SK-N-DZ (cell line): Measurements from ENCODE around the gene SEC14L5.

Source experiments
- DNase-seq: peaks from one replicate; pipeline ENCODE4 v3.0.0-alpha.2; 2015; ENCODE audit warnings: low spot score

Gene SEC14L5

DNA sequence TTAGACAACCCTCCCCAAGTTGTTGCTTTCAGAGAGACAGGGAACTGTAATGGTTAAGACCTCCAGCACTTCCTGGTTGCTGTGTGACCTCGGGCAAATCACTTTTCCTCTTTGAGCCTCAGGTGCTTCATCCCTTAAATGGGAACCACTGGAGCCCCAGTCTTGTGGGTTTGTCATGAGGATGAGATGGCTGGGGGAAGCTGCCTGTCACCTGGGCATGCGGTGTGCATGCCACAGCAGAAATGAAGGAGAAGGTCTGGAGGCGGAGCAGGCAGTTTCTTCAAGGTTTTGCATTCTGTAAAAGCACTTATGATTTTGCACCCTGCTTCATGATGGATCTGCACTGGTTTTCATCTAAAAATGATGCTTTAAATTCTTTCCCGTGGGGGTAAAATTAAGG is 53.5 kb downstream of the SEC14L5 start:
- no peak for DNase-seq

DNA sequence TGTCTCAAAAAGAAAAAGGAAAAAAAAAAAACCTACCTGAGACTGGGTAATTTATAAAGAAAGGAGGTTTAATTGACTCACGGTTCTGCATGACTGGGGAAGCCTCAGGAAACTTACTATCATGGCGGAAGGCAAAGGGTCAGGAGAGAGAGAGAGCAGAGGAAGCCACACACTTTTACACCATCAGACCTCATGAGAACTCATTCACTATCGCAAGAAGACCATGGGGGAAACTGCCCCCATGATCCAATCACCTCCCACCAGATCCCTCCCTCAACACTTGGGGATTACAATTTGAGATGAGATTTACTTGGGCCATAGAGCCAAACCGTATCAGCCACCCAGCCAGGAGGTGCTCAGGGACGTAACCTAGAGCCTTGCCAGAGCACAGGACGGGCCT is 54.8 kb downstream of the SEC14L5 start:
- no peak for DNase-seq

DNA sequence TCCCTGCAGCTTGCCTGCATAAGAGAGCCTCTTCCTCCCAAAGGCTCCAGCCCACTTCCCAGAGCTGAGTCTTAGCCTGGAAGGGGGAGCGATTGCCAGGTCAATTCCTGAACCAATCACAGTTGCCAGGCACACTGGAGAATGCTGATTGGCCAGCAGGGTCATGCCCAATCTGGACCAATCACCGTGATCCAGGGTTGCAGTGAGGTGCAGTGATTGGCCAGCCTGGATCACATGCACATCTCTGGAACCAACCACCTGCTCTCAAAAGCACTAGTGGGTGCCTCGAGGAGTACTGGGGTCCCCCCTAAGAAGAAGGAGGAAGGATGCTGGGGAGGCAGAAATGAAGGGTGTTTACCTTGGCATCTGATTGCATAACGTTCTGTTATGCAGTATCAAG is 57.2 kb downstream of the SEC14L5 start:
- DNase-seq: peak; percentile 35

DNA sequence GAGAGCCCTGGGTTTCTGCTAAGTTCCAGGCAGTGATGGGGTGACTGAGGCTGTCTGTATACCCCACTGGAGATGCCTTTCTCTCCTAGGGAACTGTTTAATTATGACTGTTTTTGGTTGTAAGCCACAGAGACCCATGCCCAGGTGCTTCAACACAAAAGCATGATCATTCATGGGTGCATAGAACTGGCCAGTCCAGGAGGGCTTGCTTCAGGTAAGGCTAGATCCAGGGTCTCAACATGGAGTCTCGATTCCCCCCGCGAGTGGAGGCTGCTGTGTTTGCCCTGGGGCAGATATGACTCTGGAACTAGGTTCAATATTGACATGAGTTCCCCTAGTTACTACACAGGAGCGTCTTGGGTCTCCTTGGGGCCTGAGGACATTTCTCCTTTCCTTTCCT is 57.8 kb downstream of the SEC14L5 start:
- no peak for DNase-seq

DNA sequence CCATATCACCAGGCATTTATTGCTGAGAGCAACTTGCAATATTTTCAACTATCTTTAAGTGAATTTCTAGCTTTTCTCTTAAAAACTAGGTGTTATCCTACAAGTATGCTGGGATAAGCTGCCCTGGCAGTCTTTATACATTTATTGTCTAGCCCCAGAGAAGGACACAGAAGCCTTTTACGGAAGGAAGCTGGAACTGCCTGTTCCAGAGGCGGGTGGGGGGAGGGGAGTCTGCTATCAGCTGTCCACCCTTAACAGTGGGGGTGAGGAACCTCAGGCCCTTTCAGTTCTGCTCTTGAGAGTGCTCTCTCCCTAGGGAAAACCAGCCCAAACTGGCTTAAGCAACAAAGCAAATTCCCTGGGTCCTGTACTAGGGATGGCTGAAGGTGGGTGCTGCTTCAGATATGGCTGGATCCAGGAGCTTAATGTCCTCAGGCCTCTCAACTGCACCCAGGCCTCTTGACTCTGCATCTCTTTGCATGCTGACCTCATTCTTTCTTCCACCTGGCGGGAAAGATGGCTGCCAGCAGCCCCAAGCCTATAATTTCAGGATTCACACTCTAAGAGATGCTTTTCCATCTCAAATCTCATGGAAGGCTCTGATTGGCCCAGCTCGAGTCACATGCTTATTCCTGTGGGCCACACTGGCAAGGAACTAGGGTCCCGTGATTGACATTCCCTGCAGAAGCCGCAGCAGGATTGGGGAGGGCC is 59.0 kb downstream of the SEC14L5 start:
- no peak for DNase-seq

DNA sequence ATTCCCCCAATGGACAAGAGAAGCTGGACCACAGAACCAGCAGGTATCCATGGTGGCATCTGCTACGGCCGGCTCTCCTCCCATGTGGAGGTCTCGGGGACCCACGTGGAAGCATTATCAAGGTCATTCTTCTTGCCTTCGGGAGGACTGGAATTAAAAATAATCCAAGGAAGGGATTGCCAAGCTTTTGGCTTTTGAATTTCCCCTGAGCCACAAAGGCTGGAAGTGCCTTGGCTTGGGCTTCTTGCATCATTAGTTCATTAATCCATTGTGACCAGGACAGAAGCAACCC is 59.5 kb downstream of the SEC14L5 start:
- DNase-seq: no peak

DNA sequence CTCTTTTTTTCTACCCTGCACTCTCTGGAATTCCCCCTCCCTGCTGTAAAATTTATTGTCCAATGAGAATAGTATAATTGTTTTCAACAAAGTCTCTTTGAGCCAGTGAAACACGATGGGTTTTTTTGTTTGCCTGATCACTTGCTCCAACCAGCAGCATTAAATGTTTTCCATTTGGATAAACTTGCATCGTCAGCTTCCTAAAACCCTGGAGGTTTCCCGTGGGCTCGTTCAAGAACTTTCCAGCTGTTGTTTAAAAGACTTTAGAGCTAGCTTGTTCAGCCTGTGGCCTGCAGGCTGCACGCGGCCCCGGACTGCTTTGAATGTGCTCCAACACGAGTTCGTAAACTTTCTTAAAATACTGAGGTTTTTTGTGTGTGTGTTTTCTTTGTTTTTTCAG is 60.7 kb downstream of the SEC14L5 start:
- DNase-seq: no peak

DNA sequence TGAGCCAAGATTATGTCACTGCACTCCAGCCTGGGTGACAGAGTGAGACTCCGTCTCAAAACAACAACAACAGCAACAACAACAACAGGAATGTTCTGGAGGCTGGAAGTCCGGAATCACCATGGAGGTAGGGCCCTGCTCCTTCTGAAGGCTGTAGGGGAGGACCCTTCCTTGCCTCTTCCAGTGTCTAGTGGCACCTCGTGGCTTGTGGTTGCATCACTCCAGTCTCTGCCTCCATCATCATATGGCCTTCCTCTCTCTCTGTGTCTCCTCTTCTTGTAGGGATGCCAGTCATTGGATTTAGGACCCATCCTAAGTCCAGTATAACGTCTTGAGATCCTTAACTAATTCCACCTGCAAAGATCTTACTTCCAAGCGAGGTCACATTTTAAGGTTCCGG is 61.6 kb downstream of the SEC14L5 start:
- no peak for DNase-seq

DNA sequence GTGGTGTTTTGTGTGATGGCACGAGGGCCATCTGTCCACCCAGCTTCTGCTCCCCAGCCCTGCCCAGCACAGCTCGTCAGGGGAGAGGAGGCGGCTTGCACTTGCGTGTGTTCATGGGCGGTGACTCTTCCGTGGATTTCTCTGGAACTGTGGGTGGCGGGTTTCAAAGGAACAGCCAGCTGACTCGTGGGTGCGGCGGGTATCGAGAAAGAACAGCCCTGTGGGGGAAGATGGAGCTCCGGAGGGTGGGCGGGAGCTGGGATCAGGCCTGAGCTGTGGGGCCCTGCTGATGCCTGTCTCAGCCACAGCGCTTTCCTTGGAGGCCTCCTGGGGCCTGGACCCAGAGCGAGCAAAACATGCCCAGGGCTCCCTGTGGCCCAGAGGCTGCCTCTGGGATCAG is 62.4 kb downstream of the SEC14L5 start:
- DNase-seq: no peak

DNA sequence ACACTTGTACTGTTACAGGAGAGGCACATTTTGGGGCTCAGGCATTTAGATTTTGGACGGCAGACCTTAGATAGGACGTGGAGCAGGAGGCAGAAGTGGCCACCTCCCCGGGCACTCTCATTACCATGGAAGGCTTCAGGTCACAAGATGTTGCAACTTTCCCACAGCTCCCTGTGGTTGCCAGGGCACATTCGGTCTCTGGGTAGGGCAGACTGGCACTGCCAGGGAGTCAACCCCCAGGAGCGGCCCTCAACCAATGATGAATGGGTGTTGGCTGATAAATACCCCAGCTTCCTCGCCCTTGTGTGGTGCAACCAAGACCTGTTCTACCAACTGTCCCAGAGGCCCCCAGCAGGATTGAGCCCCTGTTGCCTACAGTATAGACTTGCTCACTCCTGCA is 64.4 kb downstream of the SEC14L5 start:
- DNase-seq: no peak

DNA sequence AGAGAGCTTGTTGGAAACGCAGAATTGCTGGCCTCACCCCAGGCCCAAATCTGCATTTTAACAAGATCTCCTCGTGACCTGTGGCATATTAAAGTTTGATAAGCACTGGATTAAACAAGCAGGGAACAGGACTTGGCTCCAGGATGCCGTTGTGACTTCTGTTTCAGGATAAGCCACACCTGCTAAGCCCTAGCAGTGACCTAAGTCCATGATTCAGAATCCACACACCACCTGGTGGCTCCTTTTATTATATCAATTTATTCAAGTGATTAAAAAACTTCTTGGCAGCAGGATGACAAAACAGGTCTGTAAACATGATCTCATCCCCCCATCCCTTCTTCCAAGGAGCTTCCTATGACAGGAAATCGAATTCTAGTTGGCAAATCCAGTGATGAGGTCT is 66.5 kb downstream of the SEC14L5 start:
- no peak for DNase-seq

DNA sequence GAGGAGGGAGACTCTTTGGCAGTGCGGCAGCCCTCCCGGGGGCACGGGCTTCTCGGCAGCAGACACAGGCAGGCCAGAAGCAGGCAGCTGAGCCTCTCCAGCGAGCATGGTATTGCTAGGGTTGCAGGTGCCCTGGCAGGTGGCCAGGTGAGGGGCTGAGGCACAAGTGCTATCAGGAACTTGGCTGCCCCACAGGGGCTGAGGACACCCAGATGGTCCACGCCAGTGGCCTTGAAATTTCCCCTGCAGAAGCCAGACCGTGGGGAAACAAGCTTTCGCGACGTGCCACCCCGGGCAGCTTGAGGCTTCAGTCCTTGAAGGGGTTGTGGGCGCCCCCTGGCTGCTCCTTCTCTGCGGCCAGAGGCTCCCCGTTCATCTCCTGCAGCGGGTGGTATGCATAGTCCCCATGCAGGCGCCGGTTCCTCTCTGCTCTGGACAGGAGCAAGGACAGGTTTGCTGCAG is 67.1 kb downstream of the SEC14L5 start:
- no peak for DNase-seq

DNA sequence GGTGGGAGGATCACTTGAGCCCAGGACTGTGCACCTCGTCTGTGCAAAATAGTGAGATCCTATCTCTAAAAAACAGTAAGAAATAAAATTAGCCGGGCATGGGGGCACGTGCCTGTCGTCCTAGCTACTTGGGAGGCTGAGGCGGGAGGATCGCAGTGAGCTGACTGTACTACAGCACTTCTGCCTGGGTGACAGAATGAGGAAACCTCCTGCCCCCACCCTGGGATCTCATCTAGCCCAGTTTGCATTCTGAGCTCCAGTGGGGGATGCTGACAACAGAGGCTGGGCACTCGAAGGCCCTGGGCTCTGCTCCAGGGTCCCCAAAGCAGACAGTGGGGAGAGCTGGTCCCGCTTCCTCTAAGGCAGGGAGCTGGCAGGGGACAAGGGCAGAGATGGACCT is 68.5 kb downstream of the SEC14L5 start:
- DNase-seq: no peak

DNA sequence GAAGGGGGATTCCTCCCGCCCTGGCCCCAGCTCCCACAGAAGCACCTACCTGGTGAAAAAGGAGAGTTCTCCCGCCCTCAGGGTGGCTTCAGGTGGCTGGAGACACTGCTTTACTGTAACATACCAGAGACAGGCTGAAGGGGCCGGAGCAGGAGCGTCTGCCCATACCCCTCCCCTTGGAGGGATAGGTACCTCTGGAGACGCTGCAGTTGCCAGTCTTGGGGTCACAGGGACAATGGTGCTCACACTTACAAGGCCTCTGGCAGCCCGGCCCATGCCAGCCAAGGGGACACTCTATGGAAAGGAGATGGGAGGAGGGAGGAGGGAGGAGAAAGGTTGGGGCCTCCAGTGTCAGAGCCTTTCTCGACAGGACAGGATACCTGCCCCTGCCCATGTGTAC is 69.0 kb downstream of the SEC14L5 start:
- no peak for DNase-seq

DNA sequence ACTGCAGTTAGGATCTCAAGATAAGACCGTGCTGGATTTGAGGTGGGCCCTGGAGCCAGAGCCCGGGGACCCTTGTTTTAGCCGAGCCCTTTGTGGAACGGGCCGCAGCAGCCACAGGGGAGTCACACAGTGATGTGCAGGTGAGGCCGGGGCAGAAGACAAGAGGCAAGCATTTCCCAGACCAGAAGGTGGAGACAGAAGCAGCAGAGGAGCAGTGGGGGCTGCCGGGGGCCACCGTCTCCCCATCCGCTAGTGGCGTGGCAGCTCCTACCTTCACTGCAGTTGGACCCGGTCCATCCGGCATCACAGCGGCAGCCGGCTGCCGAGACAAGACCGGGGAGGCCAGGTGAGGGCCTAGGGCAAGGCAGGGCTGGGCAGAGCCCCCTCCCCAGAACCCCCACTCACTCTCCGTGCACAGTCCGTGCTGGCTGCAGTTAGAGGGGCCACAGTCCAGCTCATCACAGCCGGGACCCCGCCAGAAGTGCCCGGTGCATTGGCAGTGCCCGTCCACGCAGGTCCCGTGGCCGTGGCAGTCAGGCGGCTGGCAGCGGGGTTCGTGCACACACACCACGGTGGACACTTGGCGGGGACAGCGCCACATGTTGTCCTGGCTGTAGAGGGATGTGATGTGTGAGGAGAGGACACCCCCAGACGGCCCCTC is 69.6 kb downstream of the SEC14L5 start:
- no peak for DNase-seq

DNA sequence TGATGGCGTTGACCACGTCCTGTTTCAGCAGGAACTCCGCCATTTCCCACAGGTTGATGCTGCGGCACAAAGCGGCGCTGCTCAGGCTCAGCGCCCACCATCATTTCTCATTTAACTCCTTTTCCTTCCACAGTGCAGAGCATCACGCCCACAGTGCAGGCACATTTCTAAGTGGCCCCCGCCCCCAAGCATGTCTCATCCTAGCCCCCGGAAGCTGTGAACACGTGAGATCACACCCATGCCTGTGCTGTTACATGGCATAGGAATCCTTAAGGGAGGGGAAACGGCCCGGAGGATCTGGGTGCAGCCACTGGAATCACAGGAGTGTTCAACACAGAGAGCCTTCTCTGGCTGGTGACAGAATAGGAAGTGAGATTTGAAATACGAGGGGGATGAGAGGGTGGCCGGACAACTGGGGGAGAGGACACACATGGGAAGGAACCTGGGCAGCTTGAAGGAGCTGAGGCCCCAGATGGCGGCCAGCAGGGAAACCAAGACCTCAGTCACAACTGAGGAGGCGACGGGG is 70.9 kb downstream of the SEC14L5 start:
- no peak for DNase-seq

DNA sequence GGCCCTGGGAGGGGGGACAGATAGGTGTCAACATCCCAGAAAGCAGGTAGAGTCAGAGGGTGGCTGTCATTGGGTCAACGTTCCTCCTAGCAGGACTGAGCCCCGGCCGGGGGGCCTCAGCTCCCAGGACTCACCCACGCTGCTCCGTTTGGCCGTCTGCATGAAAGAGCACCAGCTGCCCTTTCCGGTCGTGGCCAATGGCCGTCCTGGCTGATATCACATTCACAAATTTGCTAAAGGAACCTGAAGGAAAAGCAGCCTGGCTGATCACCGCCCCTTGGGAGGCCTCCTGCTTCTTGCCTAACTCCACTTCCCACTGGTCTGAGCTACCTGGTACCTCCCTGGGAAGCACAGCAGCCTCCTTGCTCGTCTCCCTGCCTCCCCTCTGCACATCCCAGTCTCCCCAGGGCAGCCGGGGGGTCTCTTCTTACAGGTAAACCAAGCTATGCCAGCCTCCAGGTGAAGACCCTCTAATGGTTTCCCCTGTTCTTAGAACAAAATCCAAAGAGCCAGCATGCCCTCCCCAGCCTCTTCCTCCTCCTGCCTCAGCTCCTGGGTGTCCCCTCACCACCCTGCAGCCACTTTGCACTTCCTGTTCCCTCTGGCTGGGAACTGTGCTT is 72.2 kb downstream of the SEC14L5 start:
- DNase-seq: no peak

DNA sequence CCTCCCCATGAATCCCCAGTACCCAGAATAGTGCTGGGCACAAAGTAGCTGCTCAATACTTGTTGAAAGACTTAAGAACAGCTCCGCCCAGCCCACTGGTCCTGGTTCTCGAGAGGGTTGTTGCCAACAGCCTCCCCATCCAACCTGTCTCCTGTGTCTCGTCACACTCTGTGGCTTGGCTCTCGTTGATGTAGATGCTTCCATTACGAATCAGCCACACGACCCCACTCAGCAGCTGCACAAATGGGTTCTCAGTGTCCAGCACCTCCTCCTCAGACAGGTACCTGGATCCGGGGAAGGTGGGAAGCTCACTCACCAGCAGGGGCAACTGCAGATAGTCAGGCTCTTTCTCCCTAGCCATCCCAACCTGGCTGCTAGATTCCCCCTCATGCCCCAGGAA is 73.5 kb downstream of the SEC14L5 start:
- no peak for DNase-seq

DNA sequence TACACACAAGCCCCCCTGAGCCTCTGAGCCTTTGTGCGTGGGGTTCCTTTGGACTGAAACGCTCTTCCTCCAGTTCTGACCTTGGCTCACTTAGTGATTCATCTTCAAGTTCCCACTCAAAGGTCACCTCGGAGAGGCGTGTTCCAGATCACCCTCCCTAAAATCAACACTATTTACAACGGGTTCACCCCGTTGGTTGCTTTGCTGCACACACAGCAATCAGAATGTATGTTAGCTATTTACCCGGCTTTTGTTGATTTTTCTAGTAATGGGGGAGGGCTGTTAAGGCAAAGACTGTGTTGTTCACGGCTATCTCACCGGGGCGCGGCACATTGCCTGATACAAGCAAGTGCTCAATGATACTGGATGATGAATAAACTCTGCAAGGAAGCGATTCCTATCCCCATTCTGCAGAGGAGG is 74.6 kb downstream of the SEC14L5 start:
- no peak for DNase-seq

DNA sequence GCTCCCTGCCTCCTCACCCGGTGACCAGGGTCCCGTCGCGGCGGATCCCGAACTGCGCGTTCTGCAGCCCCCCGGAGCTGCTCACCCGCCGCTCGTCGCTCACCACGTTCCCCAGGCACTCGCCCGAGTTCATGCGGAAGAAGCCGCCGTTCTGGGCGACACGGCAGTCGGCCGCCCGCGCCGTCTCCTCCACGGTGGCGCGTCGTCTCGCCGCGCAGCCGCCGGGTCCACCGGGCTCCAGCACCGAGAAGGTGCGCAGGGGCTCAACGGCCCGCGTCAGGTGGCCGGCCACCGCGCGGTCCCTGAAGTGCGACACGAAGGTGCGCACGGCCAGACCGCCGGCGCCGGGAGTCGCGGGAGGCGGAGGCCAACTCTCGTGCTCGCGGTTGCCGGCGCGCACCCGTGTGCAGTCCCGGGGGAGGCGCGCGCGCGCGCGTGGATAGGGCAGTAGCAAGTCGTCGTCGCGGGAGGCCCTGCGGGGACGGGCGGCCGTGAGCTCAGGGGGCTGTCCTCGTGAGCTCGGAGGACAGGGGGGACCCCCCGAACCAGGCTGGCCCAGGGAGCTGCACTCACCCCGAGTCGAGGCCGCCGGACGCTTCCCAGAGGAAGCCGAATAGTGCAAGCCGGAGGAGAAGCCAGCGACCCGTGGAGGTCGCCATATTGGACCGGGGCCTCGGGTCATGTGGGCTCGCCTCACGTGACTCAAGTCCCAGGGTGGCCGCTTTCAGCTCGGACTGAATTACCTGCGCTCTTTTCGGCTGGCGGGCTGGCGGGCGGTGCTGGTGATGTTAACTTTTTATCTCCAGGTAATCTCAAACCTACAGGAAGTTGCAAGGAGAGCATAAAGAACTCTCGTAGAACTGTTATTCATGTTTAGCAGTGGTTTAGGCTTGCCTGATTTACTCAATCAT is 75.4 kb downstream of the SEC14L5 start, which contains the start of gene NAGPA:
NAGPA (minus strand) TSS at position 680 of the 911 bp plus-strand sequence; CDS start at position 659, 21 bp downstream.
- DNase-seq: peak; percentile 81

DNA sequence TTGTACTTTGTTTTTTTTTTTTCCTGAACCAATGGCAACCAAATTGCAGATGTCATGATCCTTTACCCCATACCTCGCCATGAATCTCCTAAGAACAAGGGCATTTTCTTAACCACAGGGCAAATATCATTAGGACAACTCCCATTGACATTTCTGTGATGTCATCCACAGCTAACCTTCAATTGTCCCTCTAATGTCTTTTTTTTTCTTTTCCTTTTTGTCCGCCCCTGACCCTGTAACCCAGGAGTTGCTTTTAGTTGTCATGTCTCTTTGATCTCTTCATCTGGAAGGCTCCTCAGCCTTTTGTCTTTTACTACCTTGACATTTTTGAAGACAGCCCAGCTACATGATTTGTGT is 76.0 kb downstream of the SEC14L5 start:
- no peak for DNase-seq

DNA sequence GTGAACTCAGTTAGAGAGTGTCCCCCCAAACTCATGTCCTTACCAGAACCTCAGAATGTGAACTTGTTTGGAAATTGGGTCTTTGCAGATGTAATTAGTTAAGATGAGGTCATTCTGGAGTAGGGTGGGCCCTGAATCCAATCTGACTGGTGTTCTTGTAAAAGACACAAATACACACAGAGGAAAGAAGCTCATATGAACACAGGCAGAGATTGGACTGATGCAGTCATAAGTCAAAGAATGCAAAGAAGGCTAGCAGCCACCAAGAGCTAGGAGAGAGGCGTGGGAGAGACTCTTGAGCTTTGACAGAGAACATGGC is 77.7 kb downstream of the SEC14L5 start:
- DNase-seq: no peak
